SIG-M5 (cell line): Measurements from ENCODE around the gene CYRIA.

Experiments
- DNase-seq: peaks from one replicate; lab custom pipeline; 2025; lab: John Stamatoyannopoulos, UW

The CYRIA gene

GRCh38 chr2:16669388-16669787 is 3.8 kb upstream of the CYRIA start:
- DNase-seq = no peak

GRCh38 chr2:16666449-16666801 is 791 bp upstream of the CYRIA start:
- no peak for DNase-seq

- no peak for DNase-seq
Measured at GRCh38 chr2:16664809-16665747, 556 bp downstream of the CYRIA start.

- peak; percentile 4 for DNase-seq
Measured at GRCh38 chr2:16664052-16664731, 1.4 kb downstream of the CYRIA start.

- no peak for DNase-seq
Measured at GRCh38 chr2:16663121-16663905, 2.3 kb downstream of the CYRIA start.

GRCh38 chr2:16661936-16662839 is 3.4 kb downstream of the CYRIA start:
- no peak for DNase-seq

- DNase-seq = no peak
Measured at GRCh38 chr2:16661526-16661925, 4.1 kb downstream of the CYRIA start.

GRCh38 chr2:16660556-16660955 is 5.1 kb downstream of the CYRIA start:
- DNase-seq = no peak

- no peak for DNase-seq
Measured at GRCh38 chr2:16660114-16660513, 5.5 kb downstream of the CYRIA start.

GRCh38 chr2:16658076-16658739 is 7.4 kb downstream of the CYRIA start:
- DNase-seq = no peak

GRCh38 chr2:16657671-16658070 is 8.0 kb downstream of the CYRIA start:
- DNase-seq = no peak

- DNase-seq = peak; percentile 52
Measured at GRCh38 chr2:16656784-16657391, 8.7 kb downstream of the CYRIA start.

GRCh38 chr2:16655905-16656642 is 9.6 kb downstream of the CYRIA start:
- no peak for DNase-seq

GRCh38 chr2:16655445-16655837 is 10.2 kb downstream of the CYRIA start:
- no peak for DNase-seq

- no peak for DNase-seq
Measured at GRCh38 chr2:16654833-16655444, 10.7 kb downstream of the CYRIA start.

- DNase-seq = no peak
Measured at GRCh38 chr2:16653799-16654198, 11.8 kb downstream of the CYRIA start.

GRCh38 chr2:16653083-16653375 is 12.6 kb downstream of the CYRIA start:
- DNase-seq = no peak

GRCh38 chr2:16652296-16653082 is 13.1 kb downstream of the CYRIA start:
- no peak for DNase-seq
